ENCODE data around the gene RBM4.

DNA sequence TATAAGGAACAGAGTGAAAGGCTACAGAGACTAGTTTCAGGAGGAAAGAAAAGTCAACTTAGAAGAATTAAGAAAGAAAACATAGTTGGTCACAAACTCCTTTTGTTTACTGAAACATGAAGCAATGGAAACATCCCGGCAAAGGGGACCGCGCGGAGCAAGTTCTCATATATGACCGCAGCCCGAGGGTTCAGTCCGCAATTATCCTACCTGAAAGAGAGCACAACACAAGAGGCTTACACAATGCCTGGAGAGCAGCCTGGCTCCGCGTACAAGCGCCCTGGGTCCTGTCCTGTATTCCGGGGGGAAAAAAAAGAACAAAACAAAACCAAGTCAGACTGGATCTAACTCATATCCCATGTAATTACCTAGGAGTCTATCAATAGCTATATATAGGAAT, 26.9 kb downstream of the RBM4 start:
- TF ChIP-seq POLR2A (IDR thresholded peaks at IDR 0.05) = no peak
- TF ChIP-seq, protein P1, sequence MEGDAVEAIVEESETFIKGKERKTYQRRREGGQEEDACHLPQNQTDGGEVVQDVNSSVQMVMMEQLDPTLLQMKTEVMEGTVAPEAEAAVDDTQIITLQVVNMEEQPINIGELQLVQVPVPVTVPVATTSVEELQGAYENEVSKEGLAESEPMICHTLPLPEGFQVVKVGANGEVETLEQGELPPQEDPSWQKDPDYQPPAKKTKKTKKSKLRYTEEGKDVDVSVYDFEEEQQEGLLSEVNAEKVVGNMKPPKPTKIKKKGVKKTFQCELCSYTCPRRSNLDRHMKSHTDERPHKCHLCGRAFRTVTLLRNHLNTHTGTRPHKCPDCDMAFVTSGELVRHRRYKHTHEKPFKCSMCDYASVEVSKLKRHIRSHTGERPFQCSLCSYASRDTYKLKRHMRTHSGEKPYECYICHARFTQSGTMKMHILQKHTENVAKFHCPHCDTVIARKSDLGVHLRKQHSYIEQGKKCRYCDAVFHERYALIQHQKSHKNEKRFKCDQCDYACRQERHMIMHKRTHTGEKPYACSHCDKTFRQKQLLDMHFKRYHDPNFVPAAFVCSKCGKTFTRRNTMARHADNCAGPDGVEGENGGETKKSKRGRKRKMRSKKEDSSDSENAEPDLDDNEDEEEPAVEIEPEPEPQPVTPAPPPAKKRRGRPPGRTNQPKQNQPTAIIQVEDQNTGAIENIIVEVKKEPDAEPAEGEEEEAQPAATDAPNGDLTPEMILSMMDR (IDR thresholded peaks at IDR 0.05) = no peak
